ENCODE measurements around the gene UGT1A6. TPM values are rescaled to one million over a fixed set of nuclear protein-coding genes. Genes with fewer than 3 reads are reported as not detected.

UGT1A6 gene
- total and polyA plus RNA-seq, 8 donors, result 0.10 to 1.7 (median 0.16) TPM; not detected in 3

DNA sequence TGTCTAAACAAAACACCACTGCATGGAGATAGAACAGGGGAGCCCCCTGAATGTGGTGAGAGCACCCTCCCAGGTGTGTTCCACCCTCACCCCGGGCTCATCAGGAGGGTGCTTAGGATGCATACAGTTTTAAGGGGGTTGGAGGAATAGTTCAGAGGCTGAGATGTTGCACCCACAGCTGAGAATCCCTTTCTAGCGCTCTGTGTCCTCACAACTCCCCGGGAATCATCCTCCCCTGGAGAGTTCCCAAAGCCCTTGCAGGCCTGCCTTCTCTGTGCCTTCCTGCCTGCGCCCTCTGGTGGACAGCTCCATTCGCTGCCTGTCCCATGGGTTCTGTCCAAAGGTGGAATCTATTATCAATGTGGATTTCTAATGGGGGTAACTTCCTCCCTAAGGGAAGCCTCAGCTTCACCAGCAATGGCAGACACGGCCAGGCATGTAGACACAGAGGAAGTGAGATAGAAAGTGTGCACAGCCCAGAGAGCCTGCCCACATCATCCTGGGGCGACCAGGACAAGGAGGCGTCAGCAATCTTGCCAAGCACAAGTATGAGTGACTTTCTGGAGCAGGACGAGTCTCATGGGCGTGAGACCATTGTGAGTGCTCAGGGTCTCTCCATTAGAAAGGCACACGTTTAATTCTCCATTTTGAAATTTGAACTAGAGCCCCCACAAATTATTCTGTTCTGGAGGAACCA lies 18.8 kb downstream of the UGT1A6 start:
- no peak overlapping the region for H3K4me3 ChIP-seq
- DNase-seq, result peak; percentile 57 to 90 (median 81)
- TF ChIP-seq, protein P1, sequence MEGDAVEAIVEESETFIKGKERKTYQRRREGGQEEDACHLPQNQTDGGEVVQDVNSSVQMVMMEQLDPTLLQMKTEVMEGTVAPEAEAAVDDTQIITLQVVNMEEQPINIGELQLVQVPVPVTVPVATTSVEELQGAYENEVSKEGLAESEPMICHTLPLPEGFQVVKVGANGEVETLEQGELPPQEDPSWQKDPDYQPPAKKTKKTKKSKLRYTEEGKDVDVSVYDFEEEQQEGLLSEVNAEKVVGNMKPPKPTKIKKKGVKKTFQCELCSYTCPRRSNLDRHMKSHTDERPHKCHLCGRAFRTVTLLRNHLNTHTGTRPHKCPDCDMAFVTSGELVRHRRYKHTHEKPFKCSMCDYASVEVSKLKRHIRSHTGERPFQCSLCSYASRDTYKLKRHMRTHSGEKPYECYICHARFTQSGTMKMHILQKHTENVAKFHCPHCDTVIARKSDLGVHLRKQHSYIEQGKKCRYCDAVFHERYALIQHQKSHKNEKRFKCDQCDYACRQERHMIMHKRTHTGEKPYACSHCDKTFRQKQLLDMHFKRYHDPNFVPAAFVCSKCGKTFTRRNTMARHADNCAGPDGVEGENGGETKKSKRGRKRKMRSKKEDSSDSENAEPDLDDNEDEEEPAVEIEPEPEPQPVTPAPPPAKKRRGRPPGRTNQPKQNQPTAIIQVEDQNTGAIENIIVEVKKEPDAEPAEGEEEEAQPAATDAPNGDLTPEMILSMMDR (IDR thresholded peaks at IDR 0.05), result peak; percentile 76 to 82
- H3K9me3 ChIP-seq, result no peaks in the 10 kb centered on the region
- H3K36me3 ChIP-seq, result no peaks in the 10 kb centered on the region
- no peak overlapping the region for H3K27ac ChIP-seq
- no peaks in the 10 kb centered on the region for H3K4me1 ChIP-seq
- peak; percentile 98 for ATAC-seq
- intact Hi-C loops (cut with DNase I), result no loop called here
- H3K27me3 ChIP-seq, result peaks cover 0 to 7% of the 10 kb centered on the region in 2 donors

DNA sequence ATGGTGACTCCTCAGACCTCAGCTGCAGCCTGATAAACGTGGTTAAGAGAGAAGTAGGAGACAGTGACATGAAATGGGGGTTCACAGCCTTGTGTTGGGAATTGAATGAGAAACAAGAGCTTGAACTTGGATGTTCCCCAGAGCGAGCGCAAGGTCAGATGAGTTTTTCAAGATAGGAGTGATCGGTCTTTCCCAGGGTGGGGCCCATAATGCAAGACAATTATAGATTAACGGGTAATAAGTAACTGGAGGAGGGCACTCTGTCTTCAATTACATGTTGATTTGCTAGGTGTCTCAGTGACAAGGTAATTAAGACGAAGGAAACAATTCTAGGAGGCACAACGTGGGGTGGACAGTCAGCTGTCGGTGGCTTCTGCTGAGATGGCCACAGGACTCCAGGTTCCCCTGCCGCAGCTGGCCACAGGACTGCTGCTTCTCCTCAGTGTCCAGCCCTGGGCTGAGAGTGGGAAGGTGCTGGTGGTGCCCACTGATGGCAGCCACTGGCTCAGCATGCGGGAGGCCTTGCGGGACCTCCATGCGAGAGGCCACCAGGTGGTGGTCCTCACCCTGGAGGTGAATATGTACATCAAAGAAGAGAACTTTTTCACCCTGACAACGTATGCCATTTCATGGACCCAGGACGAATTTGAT lies 20.0 kb downstream of the UGT1A6 start, which contains the start of gene UGT1A5:
Gene UGT1A5 (plus strand): TSS at position 297 of the 651 bp plus-strand sequence. CDS start 85 bp downstream, at position 382.
- H3K4me3 ChIP-seq, result no peak within 1 kb of the TSS
- DNase-seq (no peak), ATAC-seq (no peak)
- H3K27me3 ChIP-seq, result peaks cover 0 to 9% of the 10 kb centered on the region in 2 donors
- intact Hi-C loops (cut with DNase I), result no loop called here
- no peak within 1 kb of the TSS for H3K27ac ChIP-seq
- no peaks in the 10 kb centered on the region for H3K36me3 ChIP-seq
- TF ChIP-seq, protein P1 (IDR thresholded peaks at IDR 0.05), result no peak
- no peaks in the 10 kb centered on the region for H3K4me1 ChIP-seq
- H3K9me3 ChIP-seq, result no peaks in the 10 kb centered on the region

GRCh38 chr2:233713262-233713615 lies 20.5 kb downstream of the UGT1A6 start:
- Histone ChIP-seq H3K9me3 (no peaks in the 10 kb centered on the region), H3K4me3 (no peak overlapping the region), H3K4me1 (no peaks in the 10 kb centered on the region), H3K36me3 (no peaks in the 10 kb centered on the region), H3K27me3 (peaks cover 0 to 14% of the 10 kb centered on the region in 2 donors), H3K27ac (no peak overlapping the region)
- no peak for DNase-seq
- no peak for ATAC-seq
- TF ChIP-seq, protein P1 (IDR thresholded peaks at IDR 0.05), result no peak
- intact Hi-C loops (cut with DNase I), result no loop called here

DNA sequence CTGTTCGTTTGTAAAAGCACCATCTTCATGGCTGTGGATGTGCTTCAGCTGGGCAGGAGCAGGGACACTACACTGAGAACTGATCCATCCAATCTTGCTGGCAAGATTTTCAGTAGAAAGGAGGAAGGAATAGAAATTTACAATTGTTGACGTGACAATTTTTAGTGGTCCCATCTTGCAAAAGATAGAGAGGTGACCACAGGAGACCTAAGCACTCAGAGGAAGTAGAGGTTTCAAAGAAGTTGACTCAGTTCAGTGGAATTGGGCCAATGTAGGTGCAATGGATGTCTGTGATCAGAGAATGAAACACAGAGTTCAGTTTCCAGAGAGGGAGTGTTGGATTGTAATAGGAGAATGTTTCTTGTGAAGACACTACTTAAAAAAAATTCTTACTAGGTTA lies 21.4 kb downstream of the UGT1A6 start:
- no peak for ATAC-seq
- H3K36me3 ChIP-seq, result no peaks in the 10 kb centered on the region
- intact Hi-C loops (cut with DNase I), result no loop called here
- H3K4me3 ChIP-seq, result no peak overlapping the region
- no peak for DNase-seq
- H3K4me1 ChIP-seq, result no peaks in the 10 kb centered on the region
- H3K27me3 ChIP-seq, result peaks cover 0 to 15% of the 10 kb centered on the region in 2 donors
- H3K27ac ChIP-seq, result no peak overlapping the region
- TF ChIP-seq, protein P1 (IDR thresholded peaks at IDR 0.05), result no peak
- no peaks in the 10 kb centered on the region for H3K9me3 ChIP-seq

GRCh38 chr2:233718552-233718951 lies 25.9 kb downstream of the UGT1A6 start, which contains the start of gene UGT1A4:
TSS of gene UGT1A4 (plus strand) at chr2:233718736. CDS start at chr2:233718821, 85 bp downstream.
- DNase-seq (no peak), ATAC-seq (no peak)
- H3K4me3 ChIP-seq, result no peak within 1 kb of the TSS
- no peak within 1 kb of the TSS for H3K27ac ChIP-seq
- H3K9me3 ChIP-seq, result no peaks in the 10 kb centered on the region
- H3K36me3 ChIP-seq, result no peaks in the 10 kb centered on the region
- no peaks in the 10 kb centered on the region for H3K4me1 ChIP-seq
- TF ChIP-seq, protein P1 (IDR thresholded peaks at IDR 0.05), result no peak
- intact Hi-C loops (cut with DNase I), result no loop called here
- peaks cover 0 to 15% of the 10 kb centered on the region in 2 donors for H3K27me3 ChIP-seq

Data from left lung (tissue), 10 donors.